ENCODE results near the gene SOSTDC1. TPM values are rescaled to one million over a fixed set of nuclear protein-coding genes. Genes with fewer than 3 reads are reported as not detected.

Gene SOSTDC1
- total RNA-seq, 1 experiment from 2014 or later = 0.20 TPM

DNA sequence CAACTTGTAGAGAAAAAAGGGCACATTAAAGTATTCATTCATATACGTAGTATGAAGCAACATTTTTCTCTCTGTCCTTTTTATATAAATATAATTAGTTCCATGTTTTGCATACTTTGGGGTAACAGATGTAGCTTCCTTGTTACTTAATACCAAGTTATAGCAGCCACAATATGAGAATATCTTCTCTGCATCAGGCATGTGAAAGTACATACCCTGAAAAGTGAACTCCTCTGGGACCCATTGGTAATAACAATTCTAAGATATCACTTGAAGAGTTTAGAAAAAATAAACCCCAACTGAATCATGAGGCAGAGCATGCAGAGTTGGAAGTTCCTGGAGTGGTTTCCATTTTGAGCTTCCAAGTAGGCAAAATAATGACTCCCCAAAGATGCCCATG is 41.8 kb downstream of the SOSTDC1 start:
- RAD21 ChIA-PET (ENCODE audit: low non-redundant PET in 1 of 2, low total read pairs in 2 of 2, uncharacterized antibody in 2 of 2, unreplicated experiment in 2 of 2) = no interaction called here
- POLR2A ChIA-PET = no interaction called here
- CTCF ChIA-PET = interaction anchor here (1.8 kb wide), 2 partner anchors 9 to 141 kb away, joined by 6 to 7 read pairs; no protein-coding TSS in a partner anchor

More for the DNA sequence above, 41.8 kb downstream of the SOSTDC1 start:
- Histone ChIP-seq H4K20me1 (ENCODE audit: insufficient read depth) (no peaks in the 10 kb centered on the region), H3K27ac (ENCODE audit: low read depth, low read length) (no peak overlapping the region), H3K27me3 (ENCODE audit: insufficient read depth, low read length) (no peaks in the 10 kb centered on the region), H2AFZ (ENCODE audit: low read depth, low read length, poor library complexity, severe bottlenecking) (no peak overlapping the region), H3K79me2 (ENCODE audit: insufficient read depth, low read length) (no peaks in the 10 kb centered on the region), H3K9me3 (ENCODE audit: control insufficient read depth in 1 of 2, insufficient read depth in 1 of 2, low read depth in 1 of 2, low read length in 2 of 2) (no peaks in the 10 kb centered on the region), H3K4me1 (ENCODE audit: control insufficient read depth in 1 of 2, insufficient read depth in 2 of 2, low read length in 2 of 2) (peaks cover 11 to 23% of the 10 kb centered on the region in 2 experiments), H3K36me3 (ENCODE audit: control insufficient read depth in 1 of 2, insufficient read depth in 2 of 2, low read length in 2 of 2) (no peaks in the 10 kb centered on the region), H3K9ac (ENCODE audit: low read length) (no peak overlapping the region), H3K4me3 (replicated peaks in 1 of 2; ENCODE audit: low read depth in 1 of 2, low read length in 2 of 2) (no peak overlapping the region), H3K4me2 (ENCODE audit: low read length) (no peak overlapping the region), H3K9me2 (ENCODE audit: insufficient read depth) (no peaks in the 10 kb centered on the region)
- no TSS peak for BruUV-seq (replicated peaks)
- no peak for DNase-seq (ENCODE audit: low read depth, low spot score)
- no peak for ATAC-seq
- TF ChIP-seq EGR1 (IDR thresholded peaks at IDR 0.05; ENCODE audit: low read depth) (no peak), EZH2 (IDR thresholded peaks at IDR 0.05) (no peak), ZBTB33 (IDR thresholded peaks at IDR 0.05; ENCODE audit: extremely low read depth, insufficient replicate concordance, low read length) (no peak), JUND (IDR thresholded peaks at IDR 0.05) (no peak), POLR2A (IDR thresholded peaks at IDR 0.05; ENCODE audit: borderline replicate concordance, extremely low read depth, insufficient read depth, insufficient read length) (no peak), SIN3A (IDR thresholded peaks at IDR 0.05; ENCODE audit: low read depth) (no peak), REST (IDR thresholded peaks at IDR 0.05; ENCODE audit: low read depth) (no peak), RAD21 (IDR thresholded peaks at IDR 0.05; ENCODE audit: low read depth) (no peak), POLR2AphosphoS5 (IDR thresholded peaks at IDR 0.05; ENCODE audit: low read depth, low read length) (no peak), ZFX (IDR thresholded peaks at IDR 0.05) (no peak), EZH2phosphoT487 (IDR thresholded peaks at IDR 0.05; ENCODE audit: borderline replicate concordance) (no peak), TCF7L2 (IDR thresholded peaks at IDR 0.05; ENCODE audit: borderline replicate concordance, extremely low read depth, insufficient read depth, insufficient read length) (no peak), SRF (IDR thresholded peaks at IDR 0.05; ENCODE audit: low read depth) (no peak)
- TF ChIP-seq, protein P1, sequence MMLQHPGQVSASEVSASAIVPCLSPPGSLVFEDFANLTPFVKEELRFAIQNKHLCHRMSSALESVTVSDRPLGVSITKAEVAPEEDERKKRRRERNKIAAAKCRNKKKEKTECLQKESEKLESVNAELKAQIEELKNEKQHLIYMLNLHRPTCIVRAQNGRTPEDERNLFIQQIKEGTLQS (IDR thresholded peaks at IDR 0.05) = no peak
- TF ChIP-seq, protein P2, sequence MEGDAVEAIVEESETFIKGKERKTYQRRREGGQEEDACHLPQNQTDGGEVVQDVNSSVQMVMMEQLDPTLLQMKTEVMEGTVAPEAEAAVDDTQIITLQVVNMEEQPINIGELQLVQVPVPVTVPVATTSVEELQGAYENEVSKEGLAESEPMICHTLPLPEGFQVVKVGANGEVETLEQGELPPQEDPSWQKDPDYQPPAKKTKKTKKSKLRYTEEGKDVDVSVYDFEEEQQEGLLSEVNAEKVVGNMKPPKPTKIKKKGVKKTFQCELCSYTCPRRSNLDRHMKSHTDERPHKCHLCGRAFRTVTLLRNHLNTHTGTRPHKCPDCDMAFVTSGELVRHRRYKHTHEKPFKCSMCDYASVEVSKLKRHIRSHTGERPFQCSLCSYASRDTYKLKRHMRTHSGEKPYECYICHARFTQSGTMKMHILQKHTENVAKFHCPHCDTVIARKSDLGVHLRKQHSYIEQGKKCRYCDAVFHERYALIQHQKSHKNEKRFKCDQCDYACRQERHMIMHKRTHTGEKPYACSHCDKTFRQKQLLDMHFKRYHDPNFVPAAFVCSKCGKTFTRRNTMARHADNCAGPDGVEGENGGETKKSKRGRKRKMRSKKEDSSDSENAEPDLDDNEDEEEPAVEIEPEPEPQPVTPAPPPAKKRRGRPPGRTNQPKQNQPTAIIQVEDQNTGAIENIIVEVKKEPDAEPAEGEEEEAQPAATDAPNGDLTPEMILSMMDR (IDR thresholded peaks at IDR 0.05 in 2 of 3, conservative IDR thresholded peaks at IDR 0.05 in 1 of 3; ENCODE audit: borderline replicate concordance in 1 of 3, insufficient read depth in 1 of 3, low read depth in 2 of 3, low read length in 2 of 3) = no peak
- TF ChIP-seq, protein P3, sequence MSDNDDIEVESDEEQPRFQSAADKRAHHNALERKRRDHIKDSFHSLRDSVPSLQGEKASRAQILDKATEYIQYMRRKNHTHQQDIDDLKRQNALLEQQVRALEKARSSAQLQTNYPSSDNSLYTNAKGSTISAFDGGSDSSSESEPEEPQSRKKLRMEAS (IDR thresholded peaks at IDR 0.05) = no peak
- intact Hi-C loops (cut with micrococcal nuclease) = no loop called here
